Measurements from ENCODE around the gene PTPRM. TPM values are rescaled to one million over a fixed set of nuclear protein-coding genes. Genes with fewer than 3 reads are reported as not detected.

The PTPRM gene
- total RNA-seq, 1 donor from 2014 or later = 63.2 TPM

DNA sequence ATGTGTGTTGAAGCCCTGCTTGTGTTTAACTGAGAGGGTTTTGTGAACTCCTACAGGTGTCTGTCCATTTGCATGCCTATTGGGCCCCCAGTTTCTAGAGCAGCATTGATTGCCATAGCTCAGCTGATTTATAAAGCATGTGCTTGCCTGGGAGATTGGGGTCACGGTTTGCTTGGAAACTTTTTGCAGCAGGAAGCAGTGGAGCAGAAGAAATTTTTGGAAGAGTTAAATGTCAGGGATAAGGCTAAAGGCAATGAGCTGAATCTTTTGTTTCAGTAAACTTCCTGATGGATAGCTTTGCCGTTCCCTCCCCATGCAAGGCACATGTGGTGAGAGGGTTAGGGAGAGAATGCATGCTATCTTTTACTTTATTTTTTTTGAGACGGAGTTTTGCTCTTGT is 102.2 kb downstream of the PTPRM start:
- no peak for DNase-seq (ENCODE audit: low read depth)
- TF ChIP-seq, protein P1, sequence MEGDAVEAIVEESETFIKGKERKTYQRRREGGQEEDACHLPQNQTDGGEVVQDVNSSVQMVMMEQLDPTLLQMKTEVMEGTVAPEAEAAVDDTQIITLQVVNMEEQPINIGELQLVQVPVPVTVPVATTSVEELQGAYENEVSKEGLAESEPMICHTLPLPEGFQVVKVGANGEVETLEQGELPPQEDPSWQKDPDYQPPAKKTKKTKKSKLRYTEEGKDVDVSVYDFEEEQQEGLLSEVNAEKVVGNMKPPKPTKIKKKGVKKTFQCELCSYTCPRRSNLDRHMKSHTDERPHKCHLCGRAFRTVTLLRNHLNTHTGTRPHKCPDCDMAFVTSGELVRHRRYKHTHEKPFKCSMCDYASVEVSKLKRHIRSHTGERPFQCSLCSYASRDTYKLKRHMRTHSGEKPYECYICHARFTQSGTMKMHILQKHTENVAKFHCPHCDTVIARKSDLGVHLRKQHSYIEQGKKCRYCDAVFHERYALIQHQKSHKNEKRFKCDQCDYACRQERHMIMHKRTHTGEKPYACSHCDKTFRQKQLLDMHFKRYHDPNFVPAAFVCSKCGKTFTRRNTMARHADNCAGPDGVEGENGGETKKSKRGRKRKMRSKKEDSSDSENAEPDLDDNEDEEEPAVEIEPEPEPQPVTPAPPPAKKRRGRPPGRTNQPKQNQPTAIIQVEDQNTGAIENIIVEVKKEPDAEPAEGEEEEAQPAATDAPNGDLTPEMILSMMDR (conservative IDR thresholded peaks at IDR 0.05; ENCODE audit: low read depth, low read length) = no peak
- H3K4me3 ChIP-seq (ENCODE audit: low read depth, low read length) = no peak overlapping the region

DNA sequence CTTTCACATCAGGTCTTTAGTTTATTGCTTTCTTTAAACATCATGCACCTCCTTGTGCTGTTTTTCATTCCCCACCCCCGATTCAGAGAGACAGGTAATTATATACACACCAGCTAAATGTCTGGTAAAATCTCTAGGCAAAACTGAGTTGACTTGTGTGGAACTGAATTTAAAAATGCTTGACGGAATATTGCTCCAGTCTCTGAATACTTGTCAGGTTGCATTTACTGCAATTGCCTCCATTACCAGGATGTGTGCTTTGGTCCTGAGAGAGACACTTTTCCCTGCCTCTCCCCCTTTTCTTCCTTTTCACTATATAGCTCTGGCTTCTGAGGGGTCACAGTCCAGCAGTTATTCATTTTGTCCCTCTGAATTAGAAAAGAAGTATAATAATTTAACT is 104.0 kb downstream of the PTPRM start:
- no peak overlapping the region for H3K4me3 ChIP-seq (ENCODE audit: low read depth, low read length)
- TF ChIP-seq, protein P1 (conservative IDR thresholded peaks at IDR 0.05; ENCODE audit: low read depth, low read length) = no peak
- DNase-seq (ENCODE audit: low read depth) = no peak

DNA sequence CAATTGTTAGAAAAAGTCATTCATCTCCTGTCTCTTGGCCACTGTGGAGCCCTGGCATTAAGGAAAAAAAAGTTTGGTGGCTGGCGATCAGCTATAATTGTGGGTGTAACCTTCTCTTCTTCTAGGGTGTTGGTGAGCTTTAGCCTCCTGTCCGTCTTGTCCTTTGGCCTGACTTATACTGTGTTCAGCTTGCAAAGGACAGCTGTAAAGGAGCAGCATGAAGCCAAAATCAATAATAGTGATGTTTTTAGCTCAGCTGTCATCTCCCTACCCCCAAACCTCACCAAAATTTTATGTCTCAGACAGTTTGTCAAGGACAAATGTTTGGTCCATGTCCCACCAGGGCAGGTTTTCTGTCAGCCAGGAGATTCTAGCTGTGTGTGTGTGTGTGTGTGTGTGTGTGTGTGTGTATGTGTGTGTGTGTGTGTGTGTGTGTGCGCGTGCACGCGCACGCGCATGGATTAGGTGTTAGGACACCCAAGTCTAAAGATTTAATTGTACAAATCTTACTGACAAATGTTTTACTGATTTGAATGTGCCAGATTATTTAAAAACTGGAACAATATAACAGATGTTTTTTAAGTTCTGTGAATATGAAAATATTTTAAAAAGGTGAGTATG is 109.2 kb downstream of the PTPRM start:
- no peak for DNase-seq (ENCODE audit: low read depth)
- TF ChIP-seq, protein P1 (conservative IDR thresholded peaks at IDR 0.05; ENCODE audit: low read depth, low read length) = no peak
- H3K4me3 ChIP-seq (ENCODE audit: low read depth, low read length) = no peak overlapping the region

DNA sequence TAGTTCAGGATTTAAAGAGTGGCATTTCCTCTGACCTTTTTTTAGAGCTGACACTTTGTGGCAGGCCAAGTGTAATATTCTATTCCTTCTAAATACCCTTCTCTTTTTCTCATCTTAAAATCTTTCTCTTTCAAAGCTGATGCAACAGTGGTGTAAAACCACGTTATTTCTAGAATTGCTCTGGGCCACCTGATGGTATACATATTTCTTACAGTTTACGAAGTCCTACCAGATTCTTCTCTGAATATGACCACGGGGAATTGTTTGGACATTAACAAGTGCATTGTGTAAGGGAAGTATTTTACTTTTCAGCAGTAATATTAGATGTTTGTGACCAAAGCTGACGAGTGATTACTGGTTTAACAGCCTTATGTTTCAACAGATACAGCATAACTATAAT is 109.9 kb downstream of the PTPRM start:
- no peak overlapping the region for H3K4me3 ChIP-seq (ENCODE audit: low read depth, low read length)
- TF ChIP-seq, protein P1 (conservative IDR thresholded peaks at IDR 0.05; ENCODE audit: low read depth, low read length) = no peak
- no peak for DNase-seq (ENCODE audit: low read depth)

DNA sequence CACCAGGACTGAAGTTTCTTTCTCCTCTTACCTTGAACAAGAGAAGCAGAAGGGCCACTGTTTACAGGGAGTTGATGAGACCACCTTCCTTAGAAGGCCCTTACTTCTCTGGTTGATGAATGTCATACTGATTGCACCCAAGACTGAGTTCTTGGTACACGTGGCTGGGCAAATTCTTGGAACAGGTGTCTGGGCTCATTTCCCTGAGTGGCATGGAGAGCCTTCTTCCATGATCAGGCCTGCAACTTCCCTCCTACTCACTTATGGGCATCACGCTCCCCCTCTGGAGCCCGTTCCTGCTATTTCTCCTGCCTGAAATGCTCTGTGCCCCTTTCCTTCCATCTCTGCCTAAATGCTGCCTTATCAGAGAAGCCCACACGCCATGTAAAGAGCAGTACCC is 110.3 kb downstream of the PTPRM start:
- DNase-seq (ENCODE audit: low read depth) = no peak
- TF ChIP-seq, protein P1 (conservative IDR thresholded peaks at IDR 0.05; ENCODE audit: low read depth, low read length) = no peak
- no peak overlapping the region for H3K4me3 ChIP-seq (ENCODE audit: low read depth, low read length)

DNA sequence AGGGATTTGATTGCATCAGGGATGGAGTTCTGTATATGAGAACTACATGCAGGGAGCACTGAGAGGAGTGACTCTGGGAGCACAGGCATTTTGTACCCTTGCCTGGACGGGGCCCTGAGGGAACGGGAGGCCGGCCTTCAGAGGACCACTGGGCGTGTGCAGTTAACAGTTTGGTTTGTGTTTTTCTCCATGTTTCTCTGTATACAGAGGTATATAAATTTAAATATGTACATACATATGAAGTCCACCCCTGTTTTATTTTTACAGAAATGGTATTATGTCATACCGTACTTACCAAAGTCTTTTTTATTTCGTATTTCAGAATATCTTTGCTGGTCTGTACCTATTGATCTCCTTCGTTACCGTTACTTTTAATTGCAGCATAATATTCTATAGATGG is 111.3 kb downstream of the PTPRM start:
- H3K4me3 ChIP-seq (ENCODE audit: low read depth, low read length) = no peak overlapping the region
- TF ChIP-seq, protein P1 (conservative IDR thresholded peaks at IDR 0.05; ENCODE audit: low read depth, low read length) = no peak
- DNase-seq (ENCODE audit: low read depth) = no peak

DNA sequence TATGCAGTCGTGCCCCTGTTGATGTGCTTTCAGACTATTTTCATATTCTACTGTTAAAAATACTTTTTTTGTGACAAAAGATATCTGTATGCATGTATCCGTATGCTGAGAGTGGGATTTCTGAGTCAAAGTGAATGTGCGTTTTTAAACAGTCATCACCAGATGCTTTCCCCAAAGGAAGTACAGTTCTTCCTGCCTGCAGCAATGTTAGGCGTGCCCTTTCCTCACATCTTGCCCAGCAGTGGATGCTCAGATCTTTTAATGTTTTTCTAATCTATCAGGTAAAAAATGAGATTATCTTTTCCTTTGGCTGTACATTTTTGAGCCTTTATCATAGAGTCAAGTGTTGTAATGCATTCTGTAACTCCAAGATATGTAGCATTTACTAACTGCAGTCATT is 111.7 kb downstream of the PTPRM start:
- no peak overlapping the region for H3K4me3 ChIP-seq (ENCODE audit: low read depth, low read length)
- no peak for DNase-seq (ENCODE audit: low read depth)
- TF ChIP-seq, protein P1 (conservative IDR thresholded peaks at IDR 0.05; ENCODE audit: low read depth, low read length) = no peak
